Esophagus squamous epithelium (tissue), 5 donors: ENCODE data around the gene ZNF407. TPM values are rescaled to one million over a fixed set of nuclear protein-coding genes. Genes with fewer than 3 reads are reported as not detected.
"Not testable (repeated sequence)": the region's sequence is repeated elsewhere in the genome, so short reads cannot be mapped to it uniquely, and the experiment has no call there.

Source experiments
- DNase-seq: peaks from one replicate; lab custom pipeline; 2025; lab: John Stamatoyannopoulos, UW
- H3K27ac ChIP-seq, 4 donors: fragments of 200-600 bp; sonication (generic); one replicate each; pipeline ENCODE4 v1.5.1; 2016 to 2019; ENCODE audit warnings: mild to moderate bottlenecking in 1 of 4
- H3K27me3 ChIP-seq, 4 donors: fragments of 200-600 bp; sonication (generic); 1 replicate in 3 of 4; 2 replicates in 1 of 4; pipeline versions ENCODE4 v1.5.1 to v1.6.0; 2017 to 2021; ENCODE audit warnings: antibody characterized with exemption in 1 of 4
- H3K36me3 ChIP-seq, 3 donors: fragments of 200-600 bp; sonication (generic); one replicate each; pipeline ENCODE4 v1.5.1; 2016 to 2019
- H3K4me1 ChIP-seq, 3 donors: fragments of 200-600 bp; sonication (generic); one replicate each; pipeline ENCODE4 v1.5.1; 2017 to 2019
- H3K4me3 ChIP-seq, 4 donors: fragments of 200-600 bp; sonication (generic); 1 replicate in 3 of 4; 2 replicates in 1 of 4; pipeline ENCODE4 v1.5.1; 2016 to 2019; ENCODE audit warnings: mild to moderate bottlenecking in 2 of 4, moderate library complexity in 1 of 4
- H3K9me3 ChIP-seq, 3 donors: fragments of 200-600 bp; sonication (generic); one replicate each; pipeline ENCODE4 v1.5.1; 2016 to 2019
- CTCF ChIP-seq, 6 experiments: fragments of 450-650 bp in 4 of 6; fragments of 200-600 bp in 2 of 6; sonication (generic) in 2 of 6; IDR thresholded peaks; one replicate each; pipeline ENCODE4 v1.5.1; 2016 to 2019; ENCODE audit warnings: antibody characterized with exemption in 6 of 6, mild to moderate bottlenecking in 4 of 6, moderate library complexity in 4 of 6
- POLR2A ChIP-seq, 4 donors: fragments of 450-650 bp; IDR thresholded peaks; one replicate each; pipeline ENCODE4 v1.6.1; 2017; ENCODE audit warnings: antibody characterized with exemption in 4 of 4, mild to moderate bottlenecking in 4 of 4, moderate library complexity in 3 of 4
- WGBS, 2 donors: methylation state at CpG; one replicate each; pipeline ENCODE4 v1.1.5; 2018; 5-methylcytosine and 5-hydroxymethylcytosine counted together
- intact Hi-C: fragments of 100-400 bp; cut with DNase I; formaldehyde crosslinking; loops from one replicate; pipeline ENCODE4 v1.15.0; 2022
- total RNA-seq, 4 donors: library from RNA; depleted of rRNA; stranded (reverse); fragments of >200 nt; gene quantifications; one replicate each; pipeline ENCODE4 v1.1.0, GENCODE V29; 2016
- donor health status: DM: yes; HTN: yes; CAD: no.

Gene ZNF407
- total RNA-seq, 4 donors from 2014 or later = 6.4 to 21.2 (median 13.1) TPM

- DNase-seq = no peak
- 52 to 65% methylated on average over 5 to 7 of the region's 7 CpGs for WGBS, 2 donors
- intact Hi-C loops = no loop called here
- H3K36me3 ChIP-seq = no peaks in the 10 kb centered on the region
- no peaks in the 10 kb centered on the region for H3K27me3 ChIP-seq
- H3K4me3 ChIP-seq = no peak overlapping the region
- H3K9me3 ChIP-seq = no peaks in the 10 kb centered on the region
- H3K27ac ChIP-seq = no peak overlapping the region
- TF ChIP-seq CTCF (IDR thresholded peaks at IDR 0.05) (peak in 4 of 6 experiments; percentile 17 to 45 (median 26)), POLR2A (IDR thresholded peaks at IDR 0.05) (no peak)
- H3K4me1 ChIP-seq = no peaks in the 10 kb centered on the region
Measured at GRCh38 chr18:74963820-74964446, 366.3 kb downstream of the ZNF407 start.

- no peak for DNase-seq
- no peak overlapping the region for H3K27ac ChIP-seq
- H3K4me1 ChIP-seq = no peaks in the 10 kb centered on the region
- H3K4me3 ChIP-seq = no peak overlapping the region
- intact Hi-C loops = no loop called here
- no peak for TF ChIP-seq POLR2A (IDR thresholded peaks at IDR 0.05)
- TF ChIP-seq CTCF (IDR thresholded peaks at IDR 0.05) = no peak
- H3K36me3 ChIP-seq = no peaks in the 10 kb centered on the region
- no peaks in the 10 kb centered on the region for H3K27me3 ChIP-seq
- WGBS, 2 donors = 100% methylated on average over 1 of the region's 1 CpG
- H3K9me3 ChIP-seq = no peaks in the 10 kb centered on the region
Measured at GRCh38 chr18:74965682-74966081, 368.0 kb downstream of the ZNF407 start.

GRCh38 chr18:74967438-74967837 is 369.8 kb downstream of the ZNF407 start:
- WGBS, 2 donors = 78 to 79% methylated on average over 3 of the region's 3 CpGs
- no peaks in the 10 kb centered on the region for H3K27me3 ChIP-seq
- H3K36me3 ChIP-seq = no peaks in the 10 kb centered on the region
- H3K27ac ChIP-seq = no peak overlapping the region
- H3K4me1 ChIP-seq = no peaks in the 10 kb centered on the region
- DNase-seq = no peak
- no peaks in the 10 kb centered on the region for H3K9me3 ChIP-seq
- intact Hi-C loops = no loop called here
- TF ChIP-seq POLR2A (IDR thresholded peaks at IDR 0.05) (no peak), CTCF (IDR thresholded peaks at IDR 0.05) (no peak)
- no peak overlapping the region for H3K4me3 ChIP-seq

GRCh38 chr18:74967979-74968378 is 370.3 kb downstream of the ZNF407 start:
- Histone ChIP-seq H3K27me3 (no peaks in the 10 kb centered on the region), H3K36me3 (no peaks in the 10 kb centered on the region), H3K4me1 (no peaks in the 10 kb centered on the region), H3K4me3 (no peak overlapping the region), H3K27ac (no peak overlapping the region), H3K9me3 (no peaks in the 10 kb centered on the region)
- no peak for DNase-seq
- intact Hi-C loops = no loop called here
- no peak for TF ChIP-seq CTCF (IDR thresholded peaks at IDR 0.05)
- TF ChIP-seq POLR2A (IDR thresholded peaks at IDR 0.05) = no peak
- 98 to 100% methylated on average over 2 of the region's 2 CpGs for WGBS, 2 donors

- H3K9me3 ChIP-seq, DNase-seq, H3K4me1 ChIP-seq, H3K27me3 ChIP-seq, H3K4me3 ChIP-seq, intact Hi-C loops, H3K27ac ChIP-seq, H3K36me3 ChIP-seq: not testable (repeated sequence)
- 74 to 81% methylated on average over 4 of the region's 4 CpGs for WGBS, 2 donors
Measured at GRCh38 chr18:74971358-74971757, 373.7 kb downstream of the ZNF407 start.

- 35 to 69% methylated on average over 2 of the region's 2 CpGs for WGBS, 2 donors
- H3K9me3 ChIP-seq, H3K27me3 ChIP-seq, H3K4me3 ChIP-seq, DNase-seq, H3K4me1 ChIP-seq, H3K36me3 ChIP-seq, H3K27ac ChIP-seq, intact Hi-C loops: not testable (repeated sequence)
Measured at GRCh38 chr18:74971776-74972175, 374.1 kb downstream of the ZNF407 start.
